Stimulated activated CD8-positive, alpha-beta memory T cell treated with anti-CD3 and anti-CD28 coated beads, Interleukin-12 subunit alpha, Interleukin-12 subunit beta, amount 100 ng/mL, for 24 hours (primary cell): ENCODE measurements around the gene PLCB1.
"Not testable (repeated sequence)": the region's sequence is repeated elsewhere in the genome, so short reads cannot be mapped to it uniquely, and the experiment has no call there.

Experiments
- DNase-seq: peaks from one replicate; pipeline ENCODE4 v3.0.0-alpha.2; 2020; ENCODE audit errors: extremely low read depth

PLCB1 gene

DNA sequence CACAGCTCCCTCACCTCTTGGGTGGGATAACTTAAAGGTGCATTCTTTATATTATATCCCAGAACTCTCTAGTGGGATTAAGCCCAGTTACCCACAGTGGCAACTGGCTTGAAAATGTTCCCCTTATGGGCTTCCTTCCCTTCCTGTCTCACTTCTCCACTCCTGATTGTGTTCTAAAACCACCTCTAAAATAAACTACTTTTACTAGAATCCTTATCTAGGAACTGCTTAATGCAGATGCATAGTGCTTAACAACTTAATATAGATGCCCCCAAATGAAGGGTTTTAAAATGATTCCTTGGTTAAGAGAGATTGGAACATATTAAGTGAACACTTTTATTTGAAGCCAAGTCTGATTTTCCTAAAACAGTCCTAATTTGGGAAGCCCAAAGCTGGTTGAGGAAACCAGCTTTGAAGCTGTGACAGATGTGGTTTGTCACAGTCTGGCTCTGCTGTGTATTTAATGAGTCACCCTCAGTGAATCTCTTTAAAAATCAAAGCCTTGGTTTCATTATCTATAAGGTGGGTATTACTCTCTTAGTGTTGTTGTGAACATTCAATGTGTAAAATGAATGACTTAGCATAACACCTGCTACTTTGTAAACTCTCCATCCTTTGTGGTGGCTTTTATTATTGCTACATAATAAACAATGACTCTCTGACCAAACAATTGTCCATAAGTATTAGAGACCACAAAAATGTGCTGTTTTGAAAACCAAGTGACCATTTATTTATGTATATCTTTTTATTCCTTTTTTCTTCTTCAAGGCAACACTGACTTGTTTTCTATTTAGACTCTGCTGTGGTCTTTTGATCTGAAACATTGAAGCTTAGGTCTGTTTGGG is 24.4 kb downstream of the PLCB1 start:
- no peak for DNase-seq

DNA sequence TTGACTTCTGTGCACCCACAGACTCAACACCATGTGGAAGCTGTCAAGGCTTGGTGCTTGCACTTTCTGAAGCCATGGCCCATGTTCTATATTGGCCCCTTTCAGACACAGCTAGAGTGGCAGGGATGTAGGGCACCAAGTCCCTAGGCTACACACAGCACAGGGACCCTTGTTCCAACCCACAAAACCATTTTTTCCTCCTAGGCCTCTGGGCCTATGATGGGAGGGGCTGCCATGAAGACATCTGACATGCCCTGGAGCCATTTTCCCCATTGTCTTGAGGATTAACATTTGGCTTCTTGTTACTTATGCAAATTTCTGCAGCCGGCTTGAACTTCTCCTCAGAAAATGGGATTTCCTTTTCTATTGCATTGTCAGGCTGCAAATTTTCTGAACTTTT is 27.2 kb downstream of the PLCB1 start:
- not testable (repeated sequence) for DNase-seq

DNA sequence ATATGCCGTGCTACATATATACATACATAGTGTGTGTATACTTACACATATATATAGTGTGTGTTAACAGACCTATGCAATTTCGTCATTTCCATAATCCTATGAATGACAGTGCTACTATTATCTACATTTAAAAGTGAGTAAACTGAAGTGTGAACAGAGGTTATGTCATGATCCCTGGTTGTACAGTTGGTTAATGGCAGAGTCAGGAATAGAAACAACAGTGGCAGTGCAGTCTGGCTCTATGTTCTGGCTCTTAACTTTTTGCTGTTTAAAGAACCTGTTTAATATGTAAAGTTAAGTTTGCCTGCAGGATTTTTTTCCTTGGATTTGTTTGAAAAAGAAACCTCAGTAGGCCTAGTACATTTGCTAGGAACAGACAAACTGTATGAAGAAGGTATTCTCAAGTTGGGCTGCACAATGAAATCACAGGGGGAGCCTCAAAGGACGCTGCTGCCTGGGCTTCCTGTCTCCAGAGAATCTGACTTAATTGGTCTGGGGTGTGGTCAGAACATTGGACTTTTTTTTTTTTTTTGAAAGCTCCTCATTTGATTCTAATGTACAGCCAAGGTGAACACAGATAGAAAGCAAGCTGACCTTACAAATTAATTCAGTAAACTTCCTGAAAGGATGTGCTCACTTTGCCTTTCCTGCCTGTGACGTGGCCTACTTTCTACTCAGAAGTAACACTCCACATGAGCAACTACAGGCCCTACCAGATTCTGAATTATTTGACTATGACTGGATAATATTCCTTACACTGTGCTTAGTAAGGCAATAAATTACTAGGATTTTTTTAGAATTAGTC is 29.4 kb downstream of the PLCB1 start:
- no peak for DNase-seq

DNA sequence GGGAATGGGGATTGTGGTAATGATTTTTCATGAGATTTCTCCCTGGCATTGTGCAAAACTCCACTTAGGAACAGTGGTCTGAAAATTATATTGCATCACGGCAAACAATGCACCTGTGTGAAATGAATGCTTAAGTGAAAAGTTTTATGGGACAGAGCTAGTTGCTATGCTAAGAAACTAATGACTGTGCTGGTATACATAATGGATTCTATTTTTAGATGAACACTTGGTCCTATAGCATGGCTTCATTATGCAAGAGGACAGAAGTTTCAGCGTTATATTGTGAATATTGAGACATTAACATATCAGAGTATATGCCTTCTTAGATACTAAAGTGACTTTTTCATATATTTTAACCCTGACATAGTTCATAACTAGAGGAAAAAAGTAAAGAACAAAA is 30.5 kb downstream of the PLCB1 start:
- DNase-seq = no peak

DNA sequence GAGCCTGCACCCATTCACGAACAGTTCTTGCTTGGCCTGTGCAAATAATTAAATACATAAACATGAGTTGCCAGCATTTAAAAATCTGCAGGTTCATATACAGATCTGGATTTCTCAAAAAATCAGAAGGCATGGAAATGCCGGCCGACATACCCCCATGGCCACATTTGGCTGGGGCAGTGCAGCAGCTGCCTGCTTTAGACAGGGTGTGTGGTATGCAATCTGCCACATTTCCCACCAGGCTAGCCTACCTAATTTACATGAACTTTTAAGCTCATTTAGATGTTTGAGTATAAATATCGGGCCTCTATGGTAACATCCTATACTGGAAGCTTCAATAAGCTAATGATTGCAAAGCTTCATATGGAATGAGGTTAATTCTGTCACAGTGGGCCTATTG is 31.5 kb downstream of the PLCB1 start:
- DNase-seq = no peak

DNA sequence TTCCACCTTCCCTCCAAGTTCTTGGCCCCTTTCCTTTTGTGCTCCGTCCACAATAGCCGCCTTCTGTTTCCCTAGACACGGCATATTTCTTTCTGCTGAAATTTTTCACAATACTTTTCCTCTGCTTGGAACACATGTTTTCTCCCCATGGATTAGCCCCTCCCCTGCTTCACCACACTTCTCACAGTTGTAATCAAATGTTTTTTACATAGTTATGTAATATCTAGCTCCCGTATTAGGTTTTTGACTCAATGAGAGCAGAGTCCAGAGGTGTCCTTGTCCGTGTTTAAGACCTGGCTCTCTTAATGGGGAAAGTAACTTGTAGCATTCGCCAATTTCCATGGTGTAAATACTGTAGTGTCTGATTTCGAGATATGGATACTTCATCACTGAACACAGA is 34.7 kb downstream of the PLCB1 start:
- DNase-seq = no peak

DNA sequence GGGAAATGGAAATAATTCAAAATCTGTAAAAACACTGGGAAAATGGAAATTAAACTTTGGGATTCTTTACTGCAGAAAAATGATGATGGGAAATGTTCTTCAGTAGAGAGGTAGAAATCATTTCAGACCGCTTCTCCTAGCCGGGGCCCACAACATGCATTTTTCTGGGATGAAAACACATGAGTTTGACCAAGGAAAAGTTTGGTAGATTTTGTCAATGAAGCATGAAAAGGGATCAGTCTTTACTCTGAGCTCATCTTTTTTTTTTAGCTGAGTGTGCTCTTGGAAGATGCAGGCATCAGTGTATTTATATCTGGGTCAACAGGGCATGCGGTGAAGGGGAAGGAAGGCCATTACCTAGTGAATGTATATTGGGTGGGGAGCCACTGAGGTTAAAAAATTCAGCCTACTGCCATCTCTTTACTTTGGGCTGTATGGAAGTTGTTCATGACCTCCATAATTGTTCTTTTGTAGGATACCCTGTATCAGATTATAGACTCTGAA is 36.8 kb downstream of the PLCB1 start:
- no peak for DNase-seq

DNA sequence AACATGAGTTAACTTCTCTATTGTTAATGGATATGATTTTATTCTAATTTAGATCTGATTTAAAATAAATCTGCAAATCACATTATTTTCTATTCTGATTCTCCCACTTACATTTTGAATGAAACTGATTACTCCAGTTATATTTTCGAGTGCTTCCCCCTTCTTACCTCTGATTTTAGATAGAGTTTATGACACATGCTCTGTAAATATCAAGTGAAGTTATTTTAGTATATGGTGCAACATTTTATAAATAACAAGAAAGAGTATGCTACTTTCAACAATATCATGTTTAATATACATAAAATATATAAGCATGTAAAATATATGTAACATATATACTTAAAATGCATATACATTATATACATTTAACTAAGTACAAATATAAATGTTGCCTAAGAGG is 38.9 kb downstream of the PLCB1 start:
- no peak for DNase-seq

DNA sequence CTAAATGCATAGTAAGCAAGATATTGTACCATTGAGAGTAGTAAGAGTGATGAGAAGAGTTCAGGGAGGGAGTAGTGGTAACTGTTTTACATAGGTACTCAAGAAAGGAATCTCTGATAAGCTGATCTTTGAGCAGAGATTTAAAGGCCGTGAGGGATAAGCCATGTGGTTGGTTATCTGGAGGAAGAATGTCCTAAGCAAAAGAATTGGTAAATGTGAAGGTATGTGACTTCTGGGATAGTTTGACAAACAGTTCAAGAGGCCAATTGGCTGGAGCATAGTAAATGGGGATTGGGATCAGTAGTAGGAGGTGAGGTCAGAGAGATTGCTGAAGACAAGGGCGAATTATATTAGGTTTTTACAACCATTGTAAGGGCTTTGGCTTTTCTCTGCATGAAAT is 40.1 kb downstream of the PLCB1 start:
- no peak for DNase-seq

DNA sequence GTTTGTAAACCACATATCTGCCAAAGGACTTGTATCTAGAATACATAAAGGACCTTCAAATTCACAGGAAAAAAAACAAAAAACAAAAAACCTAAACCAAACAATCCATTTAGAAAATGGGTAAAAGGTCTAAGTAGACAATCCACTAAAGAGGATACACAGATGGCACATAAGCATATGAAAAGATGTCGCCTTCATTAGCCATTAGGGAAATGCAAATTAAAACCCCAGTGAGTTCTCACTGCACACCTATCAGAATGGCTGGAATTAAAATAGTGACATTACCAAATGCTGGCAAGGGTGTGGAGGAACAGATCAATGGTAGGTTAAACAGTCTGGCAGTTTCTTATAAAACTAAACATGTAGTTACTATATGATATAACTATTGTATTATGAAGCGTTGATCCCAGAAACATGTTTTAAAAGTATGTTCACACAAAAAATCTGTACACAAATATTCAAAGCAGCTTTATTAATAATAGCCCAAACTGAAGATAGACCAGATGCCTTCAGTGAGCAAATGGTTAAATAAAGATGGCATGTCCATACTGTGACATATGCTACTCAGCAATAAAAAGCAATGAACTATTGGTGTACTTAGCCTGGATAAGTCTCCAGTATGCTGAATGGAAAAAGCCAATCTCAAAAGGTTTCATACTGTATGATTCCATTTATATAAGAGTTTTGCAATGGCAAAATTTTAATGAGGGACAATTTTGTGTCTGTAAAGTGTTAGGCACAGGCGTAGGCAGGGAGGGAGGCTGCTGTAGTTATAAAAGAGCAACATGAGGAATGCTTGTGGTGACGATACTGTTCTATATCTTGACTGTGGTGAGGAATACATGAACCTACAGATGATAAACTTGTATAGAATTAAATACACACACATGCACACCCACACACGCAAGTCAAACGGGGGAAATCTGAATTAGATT is 43.9 kb downstream of the PLCB1 start:
- DNase-seq = no peak

DNA sequence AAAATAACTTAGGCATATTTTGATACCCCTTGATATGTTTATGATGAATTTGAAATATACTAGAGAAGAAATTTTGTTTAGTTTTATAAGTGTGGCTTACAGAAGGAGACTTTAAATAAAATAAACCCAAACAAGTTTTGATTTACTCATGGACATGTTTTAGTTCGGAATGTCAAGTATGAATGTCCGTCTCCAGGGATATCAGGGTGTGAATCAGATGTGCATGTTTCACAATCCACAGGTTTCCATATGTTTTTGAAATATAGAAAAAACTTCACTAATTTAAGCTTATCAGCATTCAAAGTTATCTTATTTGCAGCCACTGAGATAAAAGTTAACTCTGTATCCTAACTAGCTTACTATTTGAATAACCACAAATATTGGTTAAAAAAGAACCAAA is 51.5 kb downstream of the PLCB1 start:
- DNase-seq = no peak

DNA sequence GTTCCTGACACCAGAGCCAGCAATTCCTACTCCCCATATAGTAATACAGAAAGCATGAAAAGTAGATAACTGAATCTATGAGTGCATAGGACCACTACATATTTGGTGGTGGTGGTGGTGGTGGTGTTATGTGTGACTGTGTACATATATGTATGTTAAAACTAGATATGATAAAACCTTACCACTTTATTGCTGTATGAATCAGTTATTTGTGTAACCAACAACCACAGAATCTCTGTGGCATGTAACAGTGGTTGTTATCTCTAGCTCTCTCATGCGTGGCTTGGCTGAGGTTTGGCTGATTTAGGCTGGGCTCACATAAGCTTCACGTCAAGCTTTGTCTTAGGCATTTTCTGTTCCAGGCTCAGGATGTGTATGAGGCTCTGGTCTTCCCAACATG is 55.7 kb downstream of the PLCB1 start:
- no peak for DNase-seq

DNA sequence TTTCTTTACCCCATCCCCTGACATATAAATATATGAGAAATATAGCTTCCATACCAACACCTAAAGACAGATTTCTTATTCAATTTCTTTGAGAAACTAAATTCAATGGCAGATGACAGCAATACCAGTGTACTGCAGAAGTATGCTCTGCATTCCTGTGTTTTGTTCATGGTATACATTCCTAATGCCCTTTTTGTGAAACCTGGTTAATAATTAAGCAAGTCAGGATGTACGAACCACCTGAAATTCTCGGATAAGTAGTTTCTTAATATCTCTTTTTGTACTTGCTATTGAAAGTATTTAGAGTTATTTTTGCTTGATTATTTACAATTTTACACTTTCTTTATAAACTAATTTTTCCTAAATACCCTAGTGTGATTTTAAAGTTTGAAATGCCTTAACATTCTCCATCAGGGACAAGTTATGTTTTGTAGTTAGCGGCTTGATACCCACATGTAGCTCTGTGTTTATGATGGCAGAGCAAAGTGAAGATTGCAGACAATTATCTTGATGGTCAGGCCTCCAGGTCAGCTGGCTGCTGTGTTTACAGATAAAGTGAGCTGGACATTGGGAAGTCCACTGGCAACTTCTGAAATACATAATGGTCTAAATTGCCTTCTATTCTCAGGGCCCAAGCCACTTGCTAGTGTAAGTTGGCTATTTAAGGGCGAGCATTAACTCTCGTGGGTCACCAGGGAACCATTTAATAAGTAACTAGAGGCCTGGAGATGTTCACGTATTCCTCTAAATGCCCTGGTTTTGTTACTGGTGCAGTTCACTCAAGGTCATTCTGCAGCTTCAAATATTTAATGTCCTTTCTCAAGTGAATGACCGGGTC is 58.2 kb downstream of the PLCB1 start:
- no peak for DNase-seq

DNA sequence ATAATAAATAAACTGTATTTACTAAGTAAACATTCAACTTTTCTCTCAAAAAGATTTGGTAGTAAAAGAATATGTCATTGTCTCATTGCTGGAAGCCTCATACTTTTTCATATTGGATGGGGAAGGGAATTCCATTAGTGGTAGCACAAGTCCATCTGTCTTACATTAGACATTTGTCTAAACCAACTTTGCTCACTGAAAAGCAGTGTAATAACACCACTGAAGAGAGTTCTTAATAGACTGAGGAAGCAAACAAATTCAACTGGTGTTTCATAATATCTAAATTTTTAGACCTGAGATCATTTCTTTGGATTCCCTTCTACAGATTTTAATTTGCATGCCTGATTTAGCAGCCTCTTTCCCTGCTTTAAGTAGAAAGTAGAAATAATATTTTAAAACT is 62.7 kb downstream of the PLCB1 start:
- DNase-seq = no peak

DNA sequence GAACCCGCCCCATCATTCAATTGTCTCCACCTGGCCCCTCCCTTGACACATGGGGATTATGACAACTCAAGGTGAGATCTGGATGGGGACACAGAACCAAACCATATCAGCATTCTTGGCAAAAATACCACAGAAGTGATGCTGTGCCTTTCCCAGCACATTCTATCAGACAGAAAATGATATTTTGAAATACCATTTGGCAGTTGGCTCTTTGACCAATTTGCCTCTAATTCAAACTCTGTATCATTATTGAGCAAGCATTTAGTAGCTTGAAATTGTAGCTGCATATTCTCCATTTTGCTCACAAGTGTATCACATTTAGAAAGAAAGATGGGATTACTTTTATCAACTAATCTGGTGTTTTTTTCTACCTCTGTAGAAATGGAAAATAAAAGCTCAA is 64.0 kb downstream of the PLCB1 start:
- no peak for DNase-seq

DNA sequence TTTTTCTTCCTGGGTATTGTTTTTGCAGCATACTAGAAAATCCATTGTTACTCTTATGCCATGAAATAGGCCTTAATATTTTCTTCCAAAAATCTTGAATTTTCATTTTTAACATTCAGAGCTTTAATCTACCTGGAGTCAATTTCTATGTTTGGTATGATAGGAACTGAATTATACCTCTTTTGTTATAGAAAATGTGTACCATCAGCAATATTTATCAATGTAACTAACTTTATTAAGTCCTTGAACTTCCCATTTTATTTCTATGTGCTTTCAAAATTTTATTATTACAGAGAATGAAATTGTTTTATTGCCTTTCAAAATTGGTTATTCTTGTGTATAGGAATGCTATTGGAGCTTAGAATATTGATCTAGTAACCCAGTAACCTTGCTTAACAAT is 68.2 kb downstream of the PLCB1 start:
- no peak for DNase-seq

DNA sequence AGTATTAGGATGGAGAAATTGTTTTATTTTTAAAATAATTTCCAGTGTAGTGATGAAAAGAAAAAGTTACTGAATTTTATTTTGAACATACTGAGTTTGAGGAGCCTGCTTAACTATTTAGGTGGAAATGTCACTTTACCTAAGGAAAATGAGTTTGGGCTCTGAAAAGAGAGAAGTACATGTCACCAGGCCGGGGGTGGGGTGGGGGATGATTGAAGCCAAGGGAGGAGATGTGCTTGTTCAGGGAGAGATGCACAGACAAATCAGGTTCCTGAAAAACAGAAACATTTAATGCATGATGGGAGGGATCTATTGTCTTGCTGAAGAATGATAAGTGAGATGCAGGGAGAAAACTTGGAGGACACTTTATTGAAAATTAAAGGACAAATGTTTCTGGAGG is 71.3 kb downstream of the PLCB1 start:
- no peak for DNase-seq

DNA sequence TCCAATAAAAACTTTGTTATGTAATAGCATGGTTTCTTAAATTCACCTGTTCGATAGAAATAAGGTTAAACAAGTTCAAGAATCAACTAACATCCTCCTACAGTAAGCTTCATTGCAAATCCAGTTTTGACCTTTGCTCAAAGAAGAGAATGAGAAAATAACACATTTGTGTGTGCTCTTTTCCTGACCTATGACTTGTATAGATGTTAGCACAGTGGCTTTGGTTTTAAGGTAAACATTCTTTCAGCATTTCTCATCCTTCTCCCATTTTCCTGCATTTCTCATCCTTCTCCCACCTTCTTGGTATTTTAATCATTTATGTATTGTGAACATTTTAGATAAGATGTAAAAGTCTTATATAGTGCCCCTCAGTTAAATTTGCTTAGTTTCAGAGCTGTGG is 73.9 kb downstream of the PLCB1 start:
- DNase-seq = no peak

DNA sequence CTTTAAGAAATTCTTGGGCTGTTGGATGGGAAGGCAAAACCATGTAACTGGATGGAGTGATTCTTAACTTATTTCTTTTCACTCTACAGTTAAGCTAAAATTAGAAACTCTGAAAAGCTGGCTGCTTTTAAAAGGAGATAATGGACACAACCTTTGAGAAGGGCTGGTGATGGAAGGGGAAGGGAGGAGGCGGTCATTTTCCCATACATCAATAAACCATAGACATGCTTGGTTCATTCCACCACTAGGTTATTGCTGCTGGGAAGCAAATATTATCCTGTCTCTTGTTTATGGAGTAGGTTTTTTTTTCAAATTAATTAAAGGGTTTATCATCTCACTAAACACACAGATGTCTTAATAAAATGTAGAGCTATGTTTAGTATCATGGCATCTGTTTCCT is 76.2 kb downstream of the PLCB1 start:
- no peak for DNase-seq

DNA sequence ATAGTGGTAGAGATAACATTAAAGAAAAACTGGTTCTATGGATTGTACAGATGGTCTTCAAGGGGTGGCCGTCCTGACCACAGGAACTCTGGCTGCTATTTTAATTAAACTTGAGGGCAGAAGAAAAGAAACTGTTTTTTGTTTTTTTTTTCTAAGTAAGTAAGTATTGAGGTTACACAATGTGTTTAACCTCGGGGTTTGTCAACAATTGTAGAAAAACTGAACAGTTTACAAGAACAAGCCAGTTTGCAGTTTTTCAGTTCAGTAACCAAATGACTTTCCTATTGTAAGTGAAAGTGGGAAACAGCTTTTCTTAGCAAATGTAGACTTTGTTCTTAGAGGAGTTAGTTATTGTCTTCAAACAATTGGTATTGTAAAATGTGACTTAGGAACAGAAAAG is 77.0 kb downstream of the PLCB1 start:
- DNase-seq = no peak

DNA sequence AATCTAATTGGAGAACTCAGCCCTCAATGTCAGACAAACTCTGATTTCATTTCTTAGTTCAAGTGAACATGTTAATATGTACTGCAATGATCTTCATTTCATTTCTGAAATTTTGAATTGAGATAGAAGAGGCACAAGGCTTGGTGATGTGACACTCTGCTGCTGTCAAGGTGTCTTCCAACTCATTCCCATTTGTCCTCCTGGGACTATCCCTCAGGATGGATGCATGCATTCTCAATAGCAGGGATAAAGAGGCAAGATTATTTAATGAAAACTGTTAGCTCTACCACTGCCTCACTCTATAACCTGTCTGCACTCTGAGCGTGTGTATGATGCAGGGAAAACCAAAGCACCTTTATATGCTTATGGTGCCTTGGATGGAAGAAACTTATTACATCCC is 78.7 kb downstream of the PLCB1 start:
- DNase-seq = no peak
